T-cell (primary cell): ENCODE results near the gene KIAA1328. TPM values are rescaled to one million over a fixed set of nuclear protein-coding genes. Genes with fewer than 3 reads are reported as not detected.

ENCODE experiments used
- ATAC-seq, 4 experiments: fragments of 200-7000 bp in 3 of 4; fragments of 150-1000 bp in 1 of 4; cut with Tn5 transposase; replicated peaks in 1 of 4; 1 replicate in 3 of 4; 2 replicates in 1 of 4; pipeline ENCODE4 v1.10.0; 2021; ENCODE audit warnings: moderate library complexity in 3 of 4, mild to moderate bottlenecking in 2 of 4, moderate number of reproducible peaks in 1 of 4
- CTCF ChIA-PET, 2 donors: fragments of 300-600 bp; sonication (Branson Sonifier 250); formaldehyde crosslinking; loops; one replicate each; lab custom pipeline; 2022; ENCODE audit warnings: antibody characterized with exemption in 2 of 2; lab: Charles Lee
- POLR2A ChIA-PET, 2 donors: fragments of 300-600 bp; sonication (Branson Sonifier 250); formaldehyde crosslinking; loops; one replicate each; lab custom pipeline; 2022; ENCODE audit warnings: antibody characterized with exemption in 2 of 2; lab: Charles Lee
- DNase-seq, 35 experiments: peaks; one replicate each; pipeline versions ENCODE4 v3.0.0 to v3.0.0-alpha.2; 2013 to 2023
- H3K27ac ChIP-seq: one replicate; pipeline ENCODE4 v1.5.1; 2013; ENCODE audit warnings: low read length
- H3K27me3 ChIP-seq, 2 experiments: replicated peaks in 1 of 2; 1 replicate in 1 of 2; 2 replicates in 1 of 2; pipeline versions ENCODE4 v1.6.1 to v1.7.0; 2013; ENCODE audit warnings: low read length in 1 of 2, mixed read lengths in 1 of 2; ENCODE audit not compliant: control insufficient read depth in 2 of 2, insufficient read depth in 2 of 2; ENCODE audit errors: extremely low read depth in 1 of 2
- H3K36me3 ChIP-seq, 2 donors: 1 replicate in 1 of 2; 2 replicates in 1 of 2; pipeline versions ENCODE4 v1.6.1 to v1.7.0; 2013; ENCODE audit warnings: low read length in 1 of 2; ENCODE audit not compliant: control insufficient read depth in 2 of 2, insufficient read depth in 1 of 2; ENCODE audit errors: extremely low read depth in 1 of 2
- H3K4me1 ChIP-seq, 2 experiments: 1 replicate in 1 of 2; 2 replicates in 1 of 2; pipeline versions ENCODE4 v1.6.1 to v1.7.0; 2013; ENCODE audit warnings: low read length in 2 of 2, mixed read lengths in 1 of 2; ENCODE audit not compliant: insufficient read depth in 2 of 2, control insufficient read depth in 1 of 2; ENCODE audit errors: extremely low read depth in 1 of 2
- H3K4me3 ChIP-seq, 2 donors: 1 replicate in 1 of 2; 2 replicates in 1 of 2; pipeline versions ENCODE4 v1.5.1 to v1.7.0; 2013; ENCODE audit warnings: mild to moderate bottlenecking in 2 of 2, low read length in 1 of 2, moderate library complexity in 1 of 2; ENCODE audit not compliant: control insufficient read depth in 1 of 2; ENCODE audit errors: extremely low read depth in 1 of 2
- H3K9me3 ChIP-seq: 2 replicates; pipeline ENCODE4 v1.7.0; 2013
- H3K27ac Mint-ChIP-seq, 2 donors: one replicate each; pipeline ENCODE4 v1.8.0; 2020 to 2021; ENCODE audit warnings: mild to moderate bottlenecking in 2 of 2, mixed read lengths in 2 of 2
- H3K27me3 Mint-ChIP-seq, 2 donors: one replicate each; pipeline ENCODE4 v1.8.0; 2021 to 2022; ENCODE audit warnings: mixed read lengths in 2 of 2
- H3K36me3 Mint-ChIP-seq: one replicate; pipeline ENCODE4 v1.8.0; 2021; ENCODE audit warnings: mixed read lengths
- H3K4me1 Mint-ChIP-seq, 3 donors: one replicate each; pipeline ENCODE4 v1.8.0; 2020 to 2022; ENCODE audit warnings: mixed read lengths in 3 of 3, mild to moderate bottlenecking in 1 of 3
- H3K4me3 Mint-ChIP-seq, 3 donors: one replicate each; pipeline ENCODE4 v1.8.0; 2020 to 2022; ENCODE audit warnings: mild to moderate bottlenecking in 3 of 3, mixed read lengths in 3 of 3, moderate library complexity in 3 of 3
- H3K9me3 Mint-ChIP-seq, 3 donors: one replicate each; pipeline ENCODE4 v1.8.0; 2020 to 2022; ENCODE audit warnings: mixed read lengths in 3 of 3
- WGBS: methylation state at CpG from one replicate; pipeline ENCODE4 v1.1.5; 2013; ENCODE audit warnings: missing lambda C conversion rate; ENCODE audit not compliant: insufficient coverage; 5-methylcytosine and 5-hydroxymethylcytosine counted together
- total RNA-seq, 35 experiments: library from RNA in 6 of 35; stranded (reverse) in 6 of 35; fragments of 120-200 nt in 1 of 35; gene quantifications; one replicate each; pipeline versions ENCODE4 v1.2.1 to v1.2.4 and lab custom pipeline; 2013 to 2026

The KIAA1328 gene
- total RNA-seq, 5 donors from 2014 or later (not counting 1 experiment from before 2014, with no cell fraction given) = 10.0 to 17.0 (median 11.5) TPM

DNA sequence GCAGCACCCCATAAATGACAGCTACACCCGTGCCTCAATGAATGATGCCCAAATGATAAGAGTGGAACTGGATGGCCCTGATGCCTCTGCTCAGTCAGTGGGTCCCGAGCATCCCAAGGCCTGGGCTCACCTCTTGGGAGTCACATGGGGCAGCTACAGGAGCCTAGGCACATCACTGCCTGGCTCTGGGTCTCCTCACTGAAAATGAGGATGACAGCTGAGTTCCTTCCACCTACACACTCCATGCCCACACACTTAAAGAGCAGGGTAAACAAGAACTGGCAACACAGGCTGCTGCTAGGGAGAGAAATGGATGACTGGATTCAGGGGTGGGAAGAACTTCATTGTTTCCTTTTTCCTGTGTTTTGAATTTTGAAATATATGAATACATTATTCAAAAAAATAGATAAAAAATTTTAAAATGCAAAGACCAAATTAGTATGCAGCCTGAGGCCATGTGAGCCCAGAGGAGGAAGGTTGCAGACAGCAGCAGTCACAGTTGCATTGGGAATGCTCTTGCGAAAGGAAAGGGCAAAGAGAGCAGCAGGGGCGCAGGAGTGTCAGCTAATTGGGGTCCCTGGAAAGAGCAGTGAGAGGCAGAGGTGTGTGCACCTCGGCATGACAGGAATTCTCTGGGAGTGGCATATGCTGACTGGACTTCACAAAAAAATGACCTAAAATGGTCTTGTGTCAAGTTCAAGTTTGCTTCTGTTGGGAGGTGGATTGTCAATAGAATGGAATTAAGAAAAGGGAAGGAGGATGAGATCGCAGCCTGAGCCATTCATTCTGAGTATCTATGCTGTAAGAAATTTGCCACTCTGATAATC is 409.6 kb downstream of the KIAA1328 start:
- Histone ChIP-seq H3K27ac (no peak overlapping the region), H3K27me3 (peaks cover 0 to 18% of the 10 kb centered on the region in 2 experiments), H3K4me3 (no peak overlapping the region), H3K9me3 (no peaks in the 10 kb centered on the region), H3K4me1 (no peaks in the 10 kb centered on the region), H3K36me3 (no peaks in the 10 kb centered on the region)
- H3K27me3 Mint-ChIP-seq = peaks cover 14 to 18% of the 10 kb centered on the region in 2 donors
- ATAC-seq = no peak
- POLR2A ChIA-PET = no interaction called here
- no peaks in the 10 kb centered on the region for H3K9me3 Mint-ChIP-seq
- WGBS = 85% methylated on average over 6 of the region's 6 CpGs
- no peak for DNase-seq
- H3K4me3 Mint-ChIP-seq = no peak overlapping the region
- H3K4me1 Mint-ChIP-seq = peaks cover 0 to 2% (median 0%) of the 10 kb centered on the region in 3 donors
- CTCF ChIA-PET = no interaction called here
- H3K36me3 Mint-ChIP-seq = no peaks in the 10 kb centered on the region
- H3K27ac Mint-ChIP-seq = no peak overlapping the region

DNA sequence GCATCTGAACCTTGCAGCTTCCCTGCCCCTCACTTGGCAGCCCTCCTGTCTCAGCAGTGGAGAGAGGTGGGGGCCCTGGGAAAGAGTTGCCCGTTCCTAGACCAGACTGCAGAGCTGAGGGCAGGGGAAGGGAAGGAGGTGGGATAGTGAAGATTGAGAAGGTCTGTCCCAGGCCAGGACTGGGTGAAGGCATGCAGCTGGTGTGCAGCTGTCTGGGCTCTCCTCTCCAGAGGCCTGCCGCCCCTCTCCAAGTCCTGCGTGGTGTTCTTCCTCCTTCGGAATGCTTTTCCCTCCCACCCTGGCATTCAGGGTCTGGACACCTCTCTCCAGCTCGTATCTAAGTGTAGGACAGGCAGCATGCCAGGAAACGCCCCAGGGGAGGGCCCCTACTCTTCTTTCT is 413.2 kb downstream of the KIAA1328 start:
- no peak overlapping the region for H3K4me3 Mint-ChIP-seq
- 84% methylated on average over 3 of the region's 6 CpGs for WGBS
- Histone ChIP-seq H3K27me3 (peaks cover 0 to 28% of the 10 kb centered on the region in 2 experiments), H3K27ac (no peak overlapping the region), H3K9me3 (no peaks in the 10 kb centered on the region), H3K4me3 (no peak overlapping the region), H3K36me3 (no peaks in the 10 kb centered on the region), H3K4me1 (no peaks in the 10 kb centered on the region)
- CTCF ChIA-PET = no interaction called here
- H3K27me3 Mint-ChIP-seq = peaks cover 31 to 33% of the 10 kb centered on the region in 2 donors
- H3K36me3 Mint-ChIP-seq = no peaks in the 10 kb centered on the region
- H3K4me1 Mint-ChIP-seq = peaks cover 1 to 6% (median 4%) of the 10 kb centered on the region in 3 donors
- POLR2A ChIA-PET = interaction anchor here in 1 of 2 donors (0.5 kb wide), 1 partner anchor 445 kb away, joined by 12 read pairs; no protein-coding TSS in a partner anchor
- H3K9me3 Mint-ChIP-seq = peaks cover 2 to 3% (median 3%) of the 10 kb centered on the region in 3 donors
- H3K27ac Mint-ChIP-seq = no peak overlapping the region
- ATAC-seq (no peak), DNase-seq (no peak)

DNA sequence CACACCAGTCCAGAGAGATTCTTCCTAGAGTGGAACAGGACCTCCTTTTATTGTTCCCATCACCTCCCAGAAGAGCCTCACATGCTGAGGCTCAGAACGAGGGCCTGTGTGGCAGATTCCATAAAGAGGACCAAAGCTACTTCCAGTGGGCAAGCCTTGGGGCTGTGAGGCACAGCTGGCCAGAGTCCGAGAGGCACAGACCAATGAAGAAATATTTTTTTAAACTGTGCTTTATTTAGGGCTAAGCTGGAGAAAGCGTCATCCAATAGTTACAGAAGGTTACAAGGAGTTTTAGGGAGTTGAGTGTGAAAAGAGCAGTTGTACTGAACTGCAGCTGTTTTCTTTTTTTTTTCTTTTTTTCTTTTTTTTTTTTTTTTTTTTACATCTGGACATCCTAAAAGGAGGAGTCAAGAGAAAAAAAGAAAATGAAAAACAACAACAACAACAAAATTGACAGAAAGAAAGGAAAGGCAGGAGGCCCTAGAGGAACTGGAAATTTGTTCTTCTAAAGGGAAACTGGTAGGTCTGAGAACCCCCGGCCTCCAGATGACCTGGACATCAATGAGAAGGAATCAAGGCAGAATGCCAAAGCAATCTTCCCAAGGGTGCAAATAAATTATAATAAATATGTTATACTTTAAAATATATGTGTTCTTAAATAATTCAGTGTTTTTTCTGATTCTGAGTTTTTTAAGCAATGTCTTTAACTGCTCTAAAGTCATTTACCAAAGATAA is 414.1 kb downstream of the KIAA1328 start:
- Histone ChIP-seq H3K36me3 (no peaks in the 10 kb centered on the region), H3K4me1 (no peaks in the 10 kb centered on the region), H3K27ac (no peak overlapping the region), H3K9me3 (no peaks in the 10 kb centered on the region), H3K27me3 (peaks cover 0 to 32% of the 10 kb centered on the region in 2 experiments), H3K4me3 (no peak overlapping the region)
- H3K27ac Mint-ChIP-seq = no peak overlapping the region
- WGBS = 50% methylated on average over 1 of the region's 4 CpGs
- ChIA-PET CTCF (no interaction called here), POLR2A (no interaction called here)
- ATAC-seq = no peak
- H3K27me3 Mint-ChIP-seq = peaks cover 31 to 33% of the 10 kb centered on the region in 2 donors
- H3K36me3 Mint-ChIP-seq = no peaks in the 10 kb centered on the region
- H3K4me1 Mint-ChIP-seq = peaks cover 1 to 6% (median 4%) of the 10 kb centered on the region in 3 donors
- no peak overlapping the region for H3K4me3 Mint-ChIP-seq
- DNase-seq = no peak
- peaks cover 3% of the 10 kb centered on the region in 3 donors for H3K9me3 Mint-ChIP-seq

DNA sequence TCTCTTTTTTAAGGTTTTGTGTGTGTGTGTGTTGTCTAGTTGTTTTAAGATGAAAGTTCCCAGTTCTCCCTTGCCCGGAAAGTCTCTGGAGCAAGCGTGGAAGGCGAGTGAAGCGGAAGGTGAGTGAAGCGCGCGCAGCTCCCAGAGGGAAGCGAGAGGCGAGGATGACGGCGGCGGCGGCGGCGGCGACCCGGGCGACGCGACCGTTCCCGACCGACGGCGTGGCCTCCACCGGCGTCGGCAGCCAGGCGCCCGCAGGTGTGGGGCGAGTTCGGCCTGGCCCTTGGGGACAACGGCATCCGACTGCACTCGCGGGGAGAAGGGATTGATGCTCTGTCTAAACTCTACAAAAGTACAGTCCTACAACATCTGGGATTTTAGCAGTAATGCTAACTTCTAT is 414.8 kb downstream of the KIAA1328 start:
- H3K27ac ChIP-seq = no peak overlapping the region
- 16% methylated on average over 19 of the region's 36 CpGs for WGBS
- peaks cover 1 to 6% (median 4%) of the 10 kb centered on the region in 3 donors for H3K4me1 Mint-ChIP-seq
- peaks cover 0 to 37% of the 10 kb centered on the region in 2 experiments for H3K27me3 ChIP-seq
- CTCF ChIA-PET = no interaction called here
- DNase-seq (no peak), ATAC-seq (no peak)
- peaks cover 31 to 33% of the 10 kb centered on the region in 2 donors for H3K27me3 Mint-ChIP-seq
- no peak overlapping the region for H3K4me3 ChIP-seq
- POLR2A ChIA-PET = no interaction called here
- H3K4me1 ChIP-seq = no peaks in the 10 kb centered on the region
- peak overlapping the region in 1 of 2 donors; percentile 48 for H3K27ac Mint-ChIP-seq
- peaks cover 3% of the 10 kb centered on the region in 3 donors for H3K9me3 Mint-ChIP-seq
- H3K36me3 Mint-ChIP-seq = no peaks in the 10 kb centered on the region
- H3K36me3 ChIP-seq = no peaks in the 10 kb centered on the region
- no peak overlapping the region for H3K4me3 Mint-ChIP-seq
- no peaks in the 10 kb centered on the region for H3K9me3 ChIP-seq

DNA sequence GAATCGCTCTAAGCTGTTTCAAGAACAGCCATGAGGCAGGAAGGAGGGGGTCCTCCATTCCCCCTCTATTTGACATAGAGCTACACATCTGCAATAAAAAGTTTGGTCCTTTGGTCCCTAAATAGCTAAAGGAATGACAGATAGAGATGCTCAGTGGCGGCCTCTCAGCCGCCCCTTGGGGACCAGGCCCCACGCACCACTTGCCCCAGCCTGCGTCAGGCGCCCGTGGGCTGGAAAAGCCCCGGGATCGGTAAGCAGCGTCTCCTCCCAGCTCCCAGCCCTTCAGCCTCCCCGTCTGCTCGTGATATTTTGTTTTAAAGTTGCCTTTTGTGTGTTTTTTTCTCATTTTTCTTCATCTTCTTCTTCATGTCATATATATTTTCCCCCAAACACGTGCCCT is 415.7 kb downstream of the KIAA1328 start:
- peaks cover 37 to 39% of the 10 kb centered on the region in 2 donors for H3K27me3 Mint-ChIP-seq
- ChIA-PET CTCF (no interaction called here), POLR2A (interaction anchor here in 1 of 2 donors (0.6 kb wide), 1 partner anchor 64 kb away, joined by 3 read pairs; no protein-coding TSS in a partner anchor)
- Histone ChIP-seq H3K27me3 (peaks cover 0 to 45% of the 10 kb centered on the region in 2 experiments), H3K4me1 (no peaks in the 10 kb centered on the region), H3K27ac (no peak overlapping the region), H3K36me3 (no peaks in the 10 kb centered on the region), H3K4me3 (no peak overlapping the region), H3K9me3 (no peaks in the 10 kb centered on the region)
- ATAC-seq (no peak), DNase-seq (no peak)
- peaks cover 1 to 6% (median 4%) of the 10 kb centered on the region in 3 donors for H3K4me1 Mint-ChIP-seq
- peaks cover 3% of the 10 kb centered on the region in 3 donors for H3K9me3 Mint-ChIP-seq
- H3K4me3 Mint-ChIP-seq = no peak overlapping the region
- WGBS = 84% methylated on average over 4 of the region's 13 CpGs
- H3K27ac Mint-ChIP-seq = no peak overlapping the region
- H3K36me3 Mint-ChIP-seq = no peaks in the 10 kb centered on the region

DNA sequence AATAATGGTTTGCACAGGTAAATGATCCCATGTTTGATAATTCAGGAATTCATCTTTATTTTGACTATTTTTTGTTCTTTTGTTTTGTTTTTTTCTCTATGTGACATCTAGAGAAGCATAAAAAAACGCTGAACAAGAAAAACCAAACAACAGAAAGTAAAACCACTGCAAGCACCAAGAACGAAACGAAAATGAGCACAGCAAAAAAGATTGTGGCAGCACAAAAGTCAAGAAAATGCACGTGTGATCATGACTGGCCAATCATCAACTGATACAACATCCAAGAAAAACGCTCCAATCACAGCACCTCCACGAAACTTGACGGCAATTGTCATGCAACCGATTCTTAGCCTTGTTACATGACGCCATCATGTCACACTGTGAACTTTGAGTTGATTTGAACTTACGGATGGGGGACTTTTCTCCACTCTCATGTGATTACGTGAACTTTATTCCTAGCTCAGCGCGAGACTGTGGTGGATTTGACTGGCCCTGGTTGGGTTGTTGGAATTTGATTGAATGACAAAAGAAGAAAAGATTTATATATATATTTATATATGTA is 417.9 kb downstream of the KIAA1328 start:
- peaks cover 48 to 50% of the 10 kb centered on the region in 2 donors for H3K27me3 Mint-ChIP-seq

More for the DNA sequence above, 417.9 kb downstream of the KIAA1328 start:
- H3K4me1 Mint-ChIP-seq = peaks cover 1 to 6% (median 4%) of the 10 kb centered on the region in 3 donors
- POLR2A ChIA-PET = no interaction called here
- Histone ChIP-seq H3K9me3 (no peaks in the 10 kb centered on the region), H3K36me3 (no peaks in the 10 kb centered on the region), H3K27me3 (peaks cover 0 to 60% of the 10 kb centered on the region in 2 experiments), H3K4me1 (no peaks in the 10 kb centered on the region), H3K4me3 (no peak overlapping the region), H3K27ac (no peak overlapping the region)
- no peak for DNase-seq
- peaks cover 3% of the 10 kb centered on the region in 3 donors for H3K9me3 Mint-ChIP-seq
- ATAC-seq = no peak
- H3K36me3 Mint-ChIP-seq = no peaks in the 10 kb centered on the region
- 67% methylated on average over 6 of the region's 13 CpGs for WGBS
- H3K27ac Mint-ChIP-seq = no peak overlapping the region
- H3K4me3 Mint-ChIP-seq = no peak overlapping the region
- CTCF ChIA-PET = no interaction called here
